ENCODE data around the gene MTARC2. TPM values are rescaled to one million over a fixed set of nuclear protein-coding genes. Genes with fewer than 3 reads are reported as not detected.

Gene MTARC2
- total RNA-seq, 4 donors from 2014 or later, result 15.6 to 22.9 (median 20.5) TPM

GRCh38 chr1:220813013-220813412 is 64.9 kb downstream of the MTARC2 start:
- WGBS, result 92% methylated on average over 11 of the region's 12 CpGs
- TF ChIP-seq POLR2A (IDR thresholded peaks at IDR 0.05; ENCODE audit: low read depth) (no peak), POLR2AphosphoS5 (IDR thresholded peaks at IDR 0.05) (no peak), CTCF (IDR thresholded peaks at IDR 0.05) (no peak), EP300 (IDR thresholded peaks at IDR 0.05) (no peak)
- no peak overlapping the region for H3K27ac ChIP-seq (replicated peaks in 1 of 4)
- peaks cover 0 to 52% (median 47%) of the 10 kb centered on the region in 4 donors for H3K4me1 ChIP-seq
- no peaks in the 10 kb centered on the region for H3K9me3 ChIP-seq
- intact Hi-C loops (cut with DNase I), result loop anchor here (5.0 to 10.0 kb wide), 3 partner anchors 222 to 624 kb away; no protein-coding TSS in a partner anchor
- no peaks in the 10 kb centered on the region for H3K27me3 ChIP-seq
- no peak for DNase-seq (ENCODE audit: extremely low spot score)
- H3K4me3 ChIP-seq, result no peak overlapping the region
- peaks cover 0 to 8% (median 2%) of the 10 kb centered on the region in 4 donors for H3K36me3 ChIP-seq

GRCh38 chr1:220815409-220815808 is 67.3 kb downstream of the MTARC2 start:
- H3K4me1 ChIP-seq, result peaks cover 2 to 66% (median 65%) of the 10 kb centered on the region in 4 donors
- peaks cover 0 to 8% (median 2%) of the 10 kb centered on the region in 4 donors for H3K36me3 ChIP-seq
- intact Hi-C loops (cut with DNase I), result loop anchor here (10.0 kb wide), 1 partner anchor 219 kb away; no protein-coding TSS in a partner anchor
- no peak overlapping the region for H3K4me3 ChIP-seq
- TF ChIP-seq CTCF (IDR thresholded peaks at IDR 0.05), result no peak
- TF ChIP-seq EP300 (IDR thresholded peaks at IDR 0.05), result no peak
- TF ChIP-seq POLR2AphosphoS5 (IDR thresholded peaks at IDR 0.05), result no peak
- no peak for TF ChIP-seq POLR2A (IDR thresholded peaks at IDR 0.05; ENCODE audit: low read depth)
- no peaks in the 10 kb centered on the region for H3K27me3 ChIP-seq
- no peak for DNase-seq (ENCODE audit: extremely low spot score)
- no peak overlapping the region for H3K27ac ChIP-seq (replicated peaks in 1 of 4)
- WGBS, result 70% methylated on average over 2 of the region's 2 CpGs
- no peaks in the 10 kb centered on the region for H3K9me3 ChIP-seq

- no peaks in the 10 kb centered on the region for H3K27me3 ChIP-seq
- peaks cover 2 to 63% (median 60%) of the 10 kb centered on the region in 4 donors for H3K4me1 ChIP-seq
- no peak overlapping the region for H3K4me3 ChIP-seq
- TF ChIP-seq EP300 (IDR thresholded peaks at IDR 0.05), result no peak
- TF ChIP-seq POLR2AphosphoS5 (IDR thresholded peaks at IDR 0.05), result peak; percentile 4 to 53
- no peak for TF ChIP-seq POLR2A (IDR thresholded peaks at IDR 0.05; ENCODE audit: low read depth)
- no peak for TF ChIP-seq CTCF (IDR thresholded peaks at IDR 0.05)
- WGBS, result 77% methylated on average over 1 of the region's 1 CpG
- H3K9me3 ChIP-seq, result no peaks in the 10 kb centered on the region
- no peak for DNase-seq (ENCODE audit: extremely low spot score)
- intact Hi-C loops (cut with DNase I), result loop anchor here (10.0 kb wide), 1 partner anchor 217 kb away; no protein-coding TSS in a partner anchor
- peaks cover 0 to 3% (median 1%) of the 10 kb centered on the region in 4 donors for H3K36me3 ChIP-seq
- H3K27ac ChIP-seq (replicated peaks in 1 of 4), result peak overlapping the region; percentile 79 to 87 (median 81)
Measured at GRCh38 chr1:220817907-220818306, 69.8 kb downstream of the MTARC2 start.

- H3K4me3 ChIP-seq, result no peak overlapping the region
- no peaks in the 10 kb centered on the region for H3K9me3 ChIP-seq
- H3K4me1 ChIP-seq, result peaks cover 2 to 69% (median 61%) of the 10 kb centered on the region in 4 donors
- intact Hi-C loops (cut with DNase I), result loop anchor here (10.0 kb wide), 1 partner anchor 216 kb away; no protein-coding TSS in a partner anchor
- TF ChIP-seq EP300 (IDR thresholded peaks at IDR 0.05) (peak; percentile 60), POLR2AphosphoS5 (IDR thresholded peaks at IDR 0.05) (peak; percentile 89 to 96), POLR2A (IDR thresholded peaks at IDR 0.05; ENCODE audit: low read depth) (no peak)
- DNase-seq (ENCODE audit: extremely low spot score), result no peak
- no peaks in the 10 kb centered on the region for H3K36me3 ChIP-seq
- WGBS, result 30% methylated on average over 9 of the region's 14 CpGs
- H3K27me3 ChIP-seq, result no peaks in the 10 kb centered on the region
- peak overlapping the region; percentile 79 to 87 (median 81) for H3K27ac ChIP-seq (replicated peaks in 1 of 4)
Measured at GRCh38 chr1:220818421-220819173, 70.5 kb downstream of the MTARC2 start.

- Histone ChIP-seq H3K4me3 (no peak overlapping the region), H3K36me3 (no peaks in the 10 kb centered on the region), H3K27ac (replicated peaks in 1 of 4) (peak overlapping the region; percentile 79 to 87 (median 81)), H3K4me1 (peaks cover 2 to 75% (median 65%) of the 10 kb centered on the region in 4 donors), H3K9me3 (no peaks in the 10 kb centered on the region), H3K27me3 (no peaks in the 10 kb centered on the region)
- 23% methylated on average over 1 of the region's 1 CpG for WGBS
- DNase-seq (ENCODE audit: extremely low spot score), result no peak
- TF ChIP-seq POLR2AphosphoS5 (IDR thresholded peaks at IDR 0.05) (peak; percentile 25 to 56), CTCF (IDR thresholded peaks at IDR 0.05) (no peak), EP300 (IDR thresholded peaks at IDR 0.05) (no peak)
- intact Hi-C loops (cut with DNase I), result loop anchor here (10.0 kb wide), 1 partner anchor 215 kb away; no protein-coding TSS in a partner anchor
Measured at GRCh38 chr1:220819467-220820026, 71.4 kb downstream of the MTARC2 start.

Measured in esophagus muscularis mucosa (tissue), 4 donors.